HG02678 (cell line): Measurements from ENCODE around the gene SLC25A15.
"Not testable (repeated sequence)": the region's sequence is repeated elsewhere in the genome, so short reads cannot be mapped to it uniquely, and the experiment has no call there.

ENCODE experiments used
- ATAC-seq: cut with Tn5 transposase; IDR thresholded peaks from one replicate; pipeline ENCODE4 v1.9.1; 2021; ENCODE audit warnings: mild to moderate bottlenecking, moderate library complexity; ENCODE audit not compliant: unreplicated experiment

The SLC25A15 gene

GRCh38 chr13:40812102-40812501 is 22.7 kb downstream of the SLC25A15 start:
- no peak for ATAC-seq

- ATAC-seq = no peak
These were observed 23.5 kb downstream of the SLC25A15 start for GRCh38 chr13:40812724-40813445.

- ATAC-seq = no peak
These were observed 24.4 kb downstream of the SLC25A15 start for GRCh38 chr13:40813667-40814454.

GRCh38 chr13:40814803-40815202 is 25.4 kb downstream of the SLC25A15 start:
- ATAC-seq = no peak

GRCh38 chr13:40818926-40819325 is 29.5 kb downstream of the SLC25A15 start:
- ATAC-seq = no peak

GRCh38 chr13:40819797-40820315 is 30.4 kb downstream of the SLC25A15 start:
- ATAC-seq = no peak

GRCh38 chr13:40839725-40840124 is 50.3 kb downstream of the SLC25A15 start:
- not testable (repeated sequence) for ATAC-seq

- ATAC-seq = not testable (repeated sequence)
These were observed 51.5 kb downstream of the SLC25A15 start for GRCh38 chr13:40840955-40841354.
